Activated CD8-positive, alpha-beta memory T cell treated with anti-CD3 and anti-CD28 coated beads for 4 hours (primary cell): ENCODE results near the gene SCT.

Experiments used
- DNase-seq, 2 donors: peaks; one replicate each; pipeline ENCODE4 v3.0.0-alpha.2; 2020; ENCODE audit warnings: low read depth in 2 of 2

SCT gene

DNA sequence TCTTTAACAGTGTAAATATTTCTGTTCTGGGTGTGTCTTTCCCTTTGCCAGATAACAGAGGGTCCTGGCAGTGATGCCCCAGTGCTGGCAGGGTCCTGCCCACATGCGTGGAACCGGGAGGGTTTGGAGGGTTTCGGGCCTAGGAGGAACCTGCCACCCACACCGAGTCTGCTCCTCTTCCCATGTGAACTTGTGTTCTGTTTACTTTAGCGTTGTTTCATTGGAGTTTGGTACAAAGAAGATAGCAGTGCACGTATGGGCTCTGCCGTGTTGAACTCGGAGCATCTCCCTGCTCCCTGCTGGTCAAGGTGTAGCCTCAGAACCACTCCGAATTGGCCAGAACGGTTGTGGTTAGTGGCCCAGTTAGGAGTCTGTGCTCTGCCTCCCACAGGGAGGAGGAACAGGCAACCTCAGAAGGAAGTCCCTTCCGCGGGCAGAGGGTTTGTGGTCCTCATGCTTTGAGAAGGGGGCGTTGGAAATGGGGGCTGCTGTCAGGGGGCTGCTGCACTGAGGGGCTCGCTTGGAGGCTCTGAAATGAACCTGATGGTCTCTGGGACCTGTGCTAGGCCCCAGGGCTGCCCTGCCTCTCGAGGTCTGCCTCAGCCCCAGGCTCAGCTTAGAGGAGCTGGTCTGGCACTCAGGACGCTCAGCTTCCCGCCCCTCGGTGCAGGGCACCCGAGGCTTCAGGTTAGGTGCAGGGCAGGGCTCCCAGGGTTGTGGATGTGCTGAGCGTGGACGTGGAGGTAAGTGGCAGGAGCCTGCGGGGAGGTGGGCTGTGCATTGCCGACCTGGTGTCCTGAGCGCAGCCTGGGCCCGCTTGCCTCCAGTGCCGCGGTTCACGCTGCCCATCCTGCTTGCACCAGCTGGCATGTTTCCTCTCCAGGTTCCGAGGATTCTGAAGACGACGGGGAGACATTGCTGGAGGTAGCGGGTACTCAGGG lies 40.3 kb downstream of the SCT start:
- DNase-seq, result no peak

DNA sequence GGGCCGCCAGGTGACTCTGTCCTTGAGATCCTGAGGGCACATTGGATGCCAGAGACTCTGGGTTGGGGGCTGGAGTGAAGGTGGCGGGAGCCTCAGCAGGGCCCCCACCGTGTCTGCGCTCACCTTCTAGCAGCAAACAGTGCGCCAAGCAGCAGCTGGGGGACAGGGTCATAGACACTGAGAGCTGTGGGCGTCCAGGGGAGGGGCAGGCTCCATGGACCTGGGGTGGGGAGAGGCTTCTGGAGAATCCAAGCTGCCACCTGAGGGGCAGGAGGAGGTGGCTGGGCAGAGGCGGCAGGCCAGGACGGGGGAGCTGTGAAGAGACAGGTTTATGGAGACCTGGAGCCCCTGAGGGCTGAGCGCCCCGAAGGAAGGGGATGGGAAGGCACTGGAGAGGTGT lies 42.7 kb downstream of the SCT start:
- no peak for DNase-seq

DNA sequence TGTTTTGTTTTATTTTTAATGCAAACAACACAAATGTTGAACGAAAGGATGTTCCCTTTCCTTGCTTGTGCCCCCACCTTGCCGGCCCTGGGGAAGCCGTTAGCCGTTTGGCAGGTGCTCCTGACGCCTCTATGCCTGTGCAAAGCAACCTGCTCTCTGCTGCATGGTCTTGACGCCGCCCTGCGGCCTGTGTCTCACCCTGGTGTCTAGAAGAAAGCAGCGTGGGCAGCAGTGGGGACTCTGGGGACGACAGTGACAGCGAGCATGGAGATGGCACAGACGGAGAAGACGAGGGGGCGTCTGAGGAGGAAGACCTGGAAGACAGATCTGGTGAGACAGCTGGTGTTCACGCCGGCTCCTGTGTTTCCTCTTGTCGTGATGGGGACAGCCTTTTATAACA lies 45.2 kb downstream of the SCT start:
- no peak for DNase-seq

DNA sequence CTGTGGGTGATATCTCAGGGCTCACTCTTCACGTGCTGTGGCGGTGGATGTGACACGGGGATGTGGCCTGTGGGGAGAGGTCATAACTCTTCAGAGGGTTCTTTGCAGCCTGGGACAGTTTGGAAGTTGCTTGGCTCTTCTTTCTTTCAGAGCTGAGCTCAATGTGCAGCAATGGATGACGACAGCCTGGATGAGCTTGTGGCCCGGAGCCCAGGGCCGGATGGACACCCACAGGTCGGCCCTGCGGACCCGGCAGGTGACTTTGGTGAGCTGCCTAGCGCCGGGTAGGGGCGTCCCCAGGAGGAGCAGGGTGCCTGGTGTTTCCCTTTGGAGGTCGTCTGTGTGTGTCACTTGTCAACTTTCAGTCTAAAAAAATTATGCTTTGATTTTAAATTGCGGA lies 45.6 kb downstream of the SCT start:
- no peak for DNase-seq

DNA sequence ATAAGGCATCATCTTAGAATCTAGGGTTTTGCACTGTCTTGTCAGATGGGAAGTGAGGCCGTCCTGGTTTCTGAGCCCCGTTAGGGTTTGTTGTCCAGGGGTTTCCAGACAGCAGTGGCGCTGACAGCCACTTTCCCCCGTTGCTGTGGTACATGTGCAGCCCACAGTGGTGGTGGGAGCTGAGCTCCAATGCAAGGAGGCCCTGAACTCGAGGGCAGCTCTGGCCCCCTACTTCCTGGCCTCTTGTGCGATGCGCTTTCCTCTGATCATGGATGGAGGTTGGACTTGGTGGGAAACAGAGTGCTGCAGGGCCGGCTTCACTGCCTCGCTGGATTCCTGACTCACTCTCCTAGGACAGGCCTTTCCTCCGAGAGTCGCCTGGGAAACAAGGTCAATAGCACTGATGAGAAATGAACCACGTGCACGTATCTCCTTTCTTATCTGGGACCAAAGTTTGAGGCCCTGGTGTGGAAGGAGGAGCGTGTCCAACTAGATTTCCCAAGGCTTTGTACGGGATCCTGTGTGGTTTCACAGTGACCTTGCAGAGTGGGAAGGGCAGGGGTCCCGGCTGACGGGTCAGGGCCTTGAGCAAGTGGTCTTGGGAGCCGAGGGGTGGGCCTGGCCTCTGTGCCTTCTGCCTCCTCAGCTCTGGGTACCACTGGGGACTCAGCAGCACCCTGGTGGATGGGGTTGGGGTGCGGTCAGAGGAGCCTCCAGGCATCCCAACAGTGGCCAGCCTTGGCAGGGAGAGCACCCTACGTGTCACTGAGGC lies 47.0 kb downstream of the SCT start:
- DNase-seq, result no peak

DNA sequence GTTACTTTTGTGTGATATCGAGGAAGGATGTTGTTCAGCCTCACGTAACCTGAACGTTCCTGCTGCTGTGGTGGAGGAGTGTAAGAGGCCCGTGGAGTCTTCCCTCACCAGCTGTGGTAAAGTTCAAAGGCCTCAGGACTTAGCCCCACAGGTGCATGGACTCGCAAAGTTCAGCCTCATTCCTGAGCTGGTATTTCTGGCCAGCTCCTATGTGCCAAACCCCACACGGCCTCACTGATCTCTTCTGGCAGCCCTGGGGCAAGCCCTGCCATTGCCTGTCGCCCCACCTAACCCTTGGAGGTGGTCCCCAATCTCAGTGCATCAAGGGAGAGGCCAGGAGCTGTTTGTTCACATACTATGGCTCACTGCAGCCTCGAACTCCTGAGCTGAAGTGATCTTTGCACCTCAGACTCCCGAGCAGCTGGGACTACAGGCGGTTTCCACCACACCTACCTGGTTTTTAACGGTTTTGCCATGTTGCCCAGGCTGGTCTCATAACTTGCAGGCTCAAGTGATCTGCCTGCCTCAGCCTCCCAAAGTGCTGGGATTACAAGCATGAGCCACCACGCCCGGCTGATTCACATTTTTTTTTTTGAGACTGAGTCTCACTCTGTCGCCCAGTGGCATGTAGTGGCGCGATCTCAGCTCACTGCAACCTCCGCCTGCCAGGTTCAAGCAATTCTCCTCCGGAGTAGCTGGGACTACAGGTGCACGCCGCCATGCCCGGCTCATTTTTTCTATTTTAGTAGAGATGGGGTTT lies 48.5 kb downstream of the SCT start:
- DNase-seq, result no peak

DNA sequence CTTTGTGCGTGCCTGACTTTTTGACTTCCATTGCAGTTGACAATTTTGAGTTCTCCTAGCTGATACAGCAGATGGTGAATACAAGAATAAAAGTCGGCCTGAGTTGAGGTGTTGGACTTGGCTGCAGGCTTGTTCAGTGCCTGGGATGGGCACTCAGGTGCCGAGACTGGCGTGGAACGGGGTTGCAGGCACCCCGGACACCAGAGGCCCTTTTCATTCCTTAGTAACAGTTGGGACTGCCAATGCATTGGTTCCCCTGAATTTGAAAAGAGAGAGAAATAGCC lies 49.4 kb downstream of the SCT start:
- DNase-seq, result no peak

DNA sequence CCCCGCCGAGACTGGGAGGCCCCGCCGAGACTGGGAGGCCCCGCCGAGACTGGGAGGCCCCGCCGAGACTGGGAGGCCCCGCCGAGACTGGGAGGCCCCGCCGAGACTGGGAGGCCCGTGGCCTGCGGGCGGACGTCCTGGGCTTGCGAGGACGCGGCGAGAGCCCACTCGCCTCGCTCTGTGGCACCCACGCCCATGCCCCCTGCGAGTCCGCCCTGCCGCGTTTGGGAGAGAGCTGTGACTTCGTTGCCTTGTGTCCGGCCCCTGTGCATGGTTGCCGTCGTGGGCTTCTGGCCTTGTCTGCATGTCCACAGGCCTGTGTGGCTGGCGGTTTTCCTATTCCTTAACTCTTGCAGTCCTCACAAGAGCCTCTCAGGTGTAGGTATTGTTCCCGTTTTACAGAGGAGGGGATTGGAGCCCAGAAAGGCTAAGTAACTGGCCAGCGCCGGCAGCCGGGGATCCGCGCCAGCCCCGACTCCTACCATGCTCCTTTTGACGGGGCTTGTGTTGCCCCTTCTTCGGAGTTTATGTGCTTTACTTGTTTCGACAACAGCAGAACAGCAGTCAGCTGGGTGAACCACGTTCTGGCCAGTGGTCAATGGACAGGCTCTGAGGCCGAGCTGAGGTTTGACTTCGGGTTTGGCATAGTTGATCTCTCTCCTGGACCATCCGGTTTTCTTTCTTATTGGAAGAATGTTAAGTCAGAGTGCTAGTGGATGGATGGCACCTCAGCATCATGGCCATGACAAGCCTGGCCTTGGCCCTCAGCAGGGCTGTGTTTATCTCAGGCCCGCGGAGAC lies 50.0 kb downstream of the SCT start:
- DNase-seq, result no peak
